HepG2 (cell line): ENCODE results near the gene ULBP1. TPM values are rescaled to one million over a fixed set of nuclear protein-coding genes. Genes with fewer than 3 reads are reported as not detected.

ENCODE experiments used
- CAMTA2 ChIP-seq: sonication (generic); formaldehyde crosslinking; IDR thresholded peaks from 2 replicates; pipeline ENCODE4 v1.4.0; 2020; ENCODE audit warnings: mild to moderate bottlenecking, missing genetic modification reagents, borderline replicate concordance
- GPN1 ChIP-seq: sonication (generic); formaldehyde crosslinking; IDR thresholded peaks from 2 replicates; pipeline ENCODE4 v1.5.1; 2020; ENCODE audit warnings: missing genetic modification reagents, borderline replicate concordance
- IRF2 ChIP-seq: IDR thresholded peaks from 2 replicates; pipeline ENCODE4 v1.6.1; 2018; ENCODE audit warnings: missing genetic modification reagents, missing compliant biosample characterization
- ZFYVE20 ChIP-seq: sonication (generic); formaldehyde crosslinking; IDR thresholded peaks from 2 replicates; pipeline ENCODE4 v1.8.0; 2023; ENCODE audit warnings: low read depth, mild to moderate bottlenecking, moderate library complexity, missing genetic modification reagents, borderline replicate concordance
- ZNF790 ChIP-seq: sonication (generic); formaldehyde crosslinking; IDR thresholded peaks from 2 replicates; pipeline ENCODE4 v1.8.0; 2022; ENCODE audit warnings: missing genetic modification reagents, mild to moderate bottlenecking, borderline replicate concordance
- polyA plus RNA-seq, 8 experiments: library from polyadenylated mRNA; depleted of rRNA in 3 of 8; stranded (reverse) in 7 of 8; unstranded in 1 of 8; fragments of >200 nt; fragmentation: Illumina TruSeq in 4 of 8; extraction: Trizol in 4 of 8; gene quantifications; 2 replicates each; pipeline versions ENCODE4 v1.2.1 to v1.2.3, GENCODE V29; 2011 to 2016; ENCODE audit warnings: low read depth in 4 of 8, missing spikeins in 1 of 8, mixed read lengths in 1 of 8; ENCODE audit not compliant: insufficient read depth in 1 of 8
- total RNA-seq, 5 experiments: library from RNA; depleted of rRNA; stranded (reverse); fragments of >200 nt; fragmentation: Illumina TruSeq; extraction: Trizol; gene quantifications; 2 replicates each; pipeline ENCODE4 v1.2.3, GENCODE V29; 2016; ENCODE audit warnings: low read depth in 1 of 5
- TF ChIP-seq, protein P1 (sequence below): sonication (generic); formaldehyde crosslinking; conservative IDR thresholded peaks from 2 replicates; pipeline ENCODE4 v1.8.0; 2022; ENCODE audit warnings: low read depth, missing genetic modification reagents
- TF ChIP-seq, protein P2 (sequence below): sonication (generic); formaldehyde crosslinking; IDR thresholded peaks from 2 replicates; pipeline ENCODE4 v1.4.0; 2020; ENCODE audit warnings: mild to moderate bottlenecking, low read depth, missing genetic modification reagents
- TF ChIP-seq, protein P3 (sequence below), 2 experiments: sonication (generic) in 1 of 2; formaldehyde crosslinking in 1 of 2; IDR thresholded peaks; 2 replicates each; pipeline versions ENCODE4 v1.4.0 to v1.6.1; 2018 to 2020; ENCODE audit warnings: missing genetic modification reagents in 2 of 2, borderline replicate concordance in 1 of 2, low read depth in 1 of 2, mild to moderate bottlenecking in 1 of 2, missing biosample characterization in 1 of 2
- TF ChIP-seq, protein P4 (sequence below): sonication (generic); formaldehyde crosslinking; IDR thresholded peaks from 2 replicates; pipeline ENCODE4 v1.9.0; 2021; ENCODE audit warnings: missing genetic modification reagents, borderline replicate concordance
- TF ChIP-seq, protein P5 (sequence below), 2 experiments: sonication (generic) in 1 of 2; formaldehyde crosslinking in 1 of 2; IDR thresholded peaks; 2 replicates each; pipeline versions ENCODE4 v1.6.1 to v1.9.0; 2014 to 2022; ENCODE audit warnings: antibody characterized with exemption in 1 of 2, borderline replicate concordance in 1 of 2, inconsistent platforms in 1 of 2, low read depth in 1 of 2, missing genetic modification reagents in 1 of 2

ULBP1 gene
- total and polyA plus RNA-seq, 2 of the 13 experiments (the other 11 are each of a cell fraction or from before 2014, with no cell fraction given): 0.04 to 0.09 TPM

DNA sequence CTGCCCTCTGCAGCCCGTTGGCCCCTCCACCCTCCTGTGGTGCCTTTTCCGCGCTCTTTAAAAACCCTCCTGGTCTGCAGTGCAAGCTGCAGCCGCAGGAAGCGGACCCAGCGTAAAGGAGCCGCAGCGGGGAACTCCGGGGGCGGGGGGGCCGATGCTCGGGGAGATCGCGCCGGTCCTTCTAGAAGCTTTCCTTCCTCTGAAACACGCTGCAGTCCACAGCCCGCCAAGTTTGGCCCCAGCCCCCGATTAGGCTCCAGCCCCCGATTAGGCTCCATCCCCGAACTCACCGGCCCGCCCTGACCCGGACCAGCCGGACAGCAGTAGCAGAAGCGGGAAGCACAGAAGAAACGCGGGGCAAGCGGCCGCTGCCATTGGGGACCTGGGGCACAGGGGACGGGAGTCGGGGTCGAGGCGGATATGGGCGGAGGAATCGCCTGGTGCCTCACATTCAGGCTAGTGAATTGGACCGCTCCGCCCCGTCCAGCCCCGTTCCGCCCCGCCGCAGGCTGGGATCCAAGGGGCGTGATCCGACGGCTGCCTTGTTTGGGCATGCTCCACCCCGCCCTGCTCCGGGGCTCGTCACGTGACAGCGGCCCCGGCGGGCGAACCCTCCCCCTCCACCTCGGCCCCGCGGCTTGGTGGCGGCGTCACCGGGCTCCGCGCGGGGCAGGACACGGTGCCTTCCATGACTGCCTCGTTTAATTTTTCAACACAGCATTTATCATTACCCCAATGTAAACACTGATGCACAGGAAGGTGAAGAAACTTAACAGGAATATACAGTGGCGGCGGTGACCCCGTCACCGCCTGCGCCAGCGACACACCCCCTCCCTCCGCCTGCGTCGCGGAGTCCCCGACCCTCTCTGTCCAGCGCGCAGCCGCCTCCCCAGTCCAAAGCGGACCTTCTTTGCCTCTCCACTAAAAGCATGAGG is 41.3 kb downstream of the ULBP1 start (continued):
- TF ChIP-seq, protein P1, sequence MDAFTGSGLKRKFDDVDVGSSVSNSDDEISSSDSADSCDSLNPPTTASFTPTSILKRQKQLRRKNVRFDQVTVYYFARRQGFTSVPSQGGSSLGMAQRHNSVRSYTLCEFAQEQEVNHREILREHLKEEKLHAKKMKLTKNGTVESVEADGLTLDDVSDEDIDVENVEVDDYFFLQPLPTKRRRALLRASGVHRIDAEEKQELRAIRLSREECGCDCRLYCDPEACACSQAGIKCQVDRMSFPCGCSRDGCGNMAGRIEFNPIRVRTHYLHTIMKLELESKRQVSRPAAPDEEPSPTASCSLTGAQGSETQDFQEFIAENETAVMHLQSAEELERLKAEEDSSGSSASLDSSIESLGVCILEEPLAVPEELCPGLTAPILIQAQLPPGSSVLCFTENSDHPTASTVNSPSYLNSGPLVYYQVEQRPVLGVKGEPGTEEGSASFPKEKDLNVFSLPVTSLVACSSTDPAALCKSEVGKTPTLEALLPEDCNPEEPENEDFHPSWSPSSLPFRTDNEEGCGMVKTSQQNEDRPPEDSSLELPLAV (CRISPR knock-in tag): no peak
- TF ChIP-seq IRF2: peak; percentile 29; the same call in 1 of the 2 replicates
- TF ChIP-seq ZFYVE20 (CRISPR knock-in tag): no peak
- TF ChIP-seq, protein P2, sequence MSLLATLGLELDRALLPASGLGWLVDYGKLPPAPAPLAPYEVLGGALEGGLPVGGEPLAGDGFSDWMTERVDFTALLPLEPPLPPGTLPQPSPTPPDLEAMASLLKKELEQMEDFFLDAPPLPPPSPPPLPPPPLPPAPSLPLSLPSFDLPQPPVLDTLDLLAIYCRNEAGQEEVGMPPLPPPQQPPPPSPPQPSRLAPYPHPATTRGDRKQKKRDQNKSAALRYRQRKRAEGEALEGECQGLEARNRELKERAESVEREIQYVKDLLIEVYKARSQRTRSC (CRISPR knock-in tag): no peak
- TF ChIP-seq, protein P3, sequence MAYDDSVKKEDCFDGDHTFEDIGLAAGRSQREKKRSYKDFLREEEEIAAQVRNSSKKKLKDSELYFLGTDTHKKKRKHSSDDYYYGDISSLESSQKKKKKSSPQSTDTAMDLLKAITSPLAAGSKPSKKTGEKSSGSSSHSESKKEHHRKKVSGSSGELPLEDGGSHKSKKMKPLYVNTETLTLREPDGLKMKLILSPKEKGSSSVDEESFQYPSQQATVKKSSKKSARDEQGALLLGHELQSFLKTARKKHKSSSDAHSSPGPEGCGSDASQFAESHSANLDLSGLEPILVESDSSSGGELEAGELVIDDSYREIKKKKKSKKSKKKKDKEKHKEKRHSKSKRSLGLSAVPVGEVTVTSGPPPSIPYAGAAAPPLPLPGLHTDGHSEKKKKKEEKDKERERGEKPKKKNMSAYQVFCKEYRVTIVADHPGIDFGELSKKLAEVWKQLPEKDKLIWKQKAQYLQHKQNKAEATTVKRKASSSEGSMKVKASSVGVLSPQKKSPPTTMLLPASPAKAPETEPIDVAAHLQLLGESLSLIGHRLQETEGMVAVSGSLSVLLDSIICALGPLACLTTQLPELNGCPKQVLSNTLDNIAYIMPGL (CRISPR knock-in tag; IDR thresholded peaks at IDR 0.05; ENCODE audit: borderline replicate concordance in 1 of 2, low read depth in 1 of 2): peak; percentile 36 to 61; a peak in 2 of 4 replicates
- TF ChIP-seq, protein P4, sequence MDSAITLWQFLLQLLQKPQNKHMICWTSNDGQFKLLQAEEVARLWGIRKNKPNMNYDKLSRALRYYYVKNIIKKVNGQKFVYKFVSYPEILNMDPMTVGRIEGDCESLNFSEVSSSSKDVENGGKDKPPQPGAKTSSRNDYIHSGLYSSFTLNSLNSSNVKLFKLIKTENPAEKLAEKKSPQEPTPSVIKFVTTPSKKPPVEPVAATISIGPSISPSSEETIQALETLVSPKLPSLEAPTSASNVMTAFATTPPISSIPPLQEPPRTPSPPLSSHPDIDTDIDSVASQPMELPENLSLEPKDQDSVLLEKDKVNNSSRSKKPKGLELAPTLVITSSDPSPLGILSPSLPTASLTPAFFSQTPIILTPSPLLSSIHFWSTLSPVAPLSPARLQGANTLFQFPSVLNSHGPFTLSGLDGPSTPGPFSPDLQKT (CRISPR knock-in tag): 0 out of 2 replicates have a peak, but pooled peaks have one; percentile 39
- no peak for TF ChIP-seq ZNF790
- TF ChIP-seq, protein P5, sequence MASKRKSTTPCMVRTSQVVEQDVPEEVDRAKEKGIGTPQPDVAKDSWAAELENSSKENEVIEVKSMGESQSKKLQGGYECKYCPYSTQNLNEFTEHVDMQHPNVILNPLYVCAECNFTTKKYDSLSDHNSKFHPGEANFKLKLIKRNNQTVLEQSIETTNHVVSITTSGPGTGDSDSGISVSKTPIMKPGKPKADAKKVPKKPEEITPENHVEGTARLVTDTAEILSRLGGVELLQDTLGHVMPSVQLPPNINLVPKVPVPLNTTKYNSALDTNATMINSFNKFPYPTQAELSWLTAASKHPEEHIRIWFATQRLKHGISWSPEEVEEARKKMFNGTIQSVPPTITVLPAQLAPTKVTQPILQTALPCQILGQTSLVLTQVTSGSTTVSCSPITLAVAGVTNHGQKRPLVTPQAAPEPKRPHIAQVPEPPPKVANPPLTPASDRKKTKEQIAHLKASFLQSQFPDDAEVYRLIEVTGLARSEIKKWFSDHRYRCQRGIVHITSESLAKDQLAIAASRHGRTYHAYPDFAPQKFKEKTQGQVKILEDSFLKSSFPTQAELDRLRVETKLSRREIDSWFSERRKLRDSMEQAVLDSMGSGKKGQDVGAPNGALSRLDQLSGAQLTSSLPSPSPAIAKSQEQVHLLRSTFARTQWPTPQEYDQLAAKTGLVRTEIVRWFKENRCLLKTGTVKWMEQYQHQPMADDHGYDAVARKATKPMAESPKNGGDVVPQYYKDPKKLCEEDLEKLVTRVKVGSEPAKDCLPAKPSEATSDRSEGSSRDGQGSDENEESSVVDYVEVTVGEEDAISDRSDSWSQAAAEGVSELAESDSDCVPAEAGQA (IDR thresholded peaks at IDR 0.05; ENCODE audit: low read depth): no peak
- TF ChIP-seq, protein P5 (CRISPR knock-in tag; IDR thresholded peaks at IDR 0.05; ENCODE audit: borderline replicate concordance): no peak
- no peak for TF ChIP-seq GPN1 (CRISPR knock-in tag)
- 0 out of 2 replicates have a peak, but pooled peaks have one; percentile 73 for TF ChIP-seq CAMTA2 (CRISPR knock-in tag)
